ENCODE measurements around the gene PLCZ1.

DNA sequence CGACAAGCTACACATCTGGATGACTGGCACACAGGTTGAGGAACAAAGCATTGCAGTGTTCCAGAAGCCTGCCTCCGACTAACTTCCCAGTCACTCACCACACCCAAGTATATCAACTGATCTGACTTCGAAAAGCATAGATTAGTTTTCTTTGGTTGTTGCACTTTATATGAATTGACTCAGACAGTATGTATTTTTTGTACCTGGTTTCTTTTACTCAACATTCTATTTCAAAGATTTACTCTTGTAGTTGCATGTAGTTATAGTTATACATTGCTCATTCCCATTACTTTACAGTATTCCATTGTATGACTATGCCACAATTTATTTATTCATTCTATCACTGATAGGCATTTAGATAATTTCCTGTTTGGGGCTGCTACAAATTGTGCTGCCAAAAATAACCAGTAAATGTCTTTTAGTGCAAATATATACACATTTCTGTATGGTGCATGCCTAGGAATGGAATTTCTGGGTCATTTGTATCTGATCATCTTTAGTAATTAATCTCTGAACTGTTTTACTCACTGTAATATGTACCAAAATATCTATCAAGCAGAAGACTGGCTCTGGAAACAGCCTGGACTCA is 17.8 kb downstream of the PLCZ1 start:
- TF ChIP-seq, protein P1, sequence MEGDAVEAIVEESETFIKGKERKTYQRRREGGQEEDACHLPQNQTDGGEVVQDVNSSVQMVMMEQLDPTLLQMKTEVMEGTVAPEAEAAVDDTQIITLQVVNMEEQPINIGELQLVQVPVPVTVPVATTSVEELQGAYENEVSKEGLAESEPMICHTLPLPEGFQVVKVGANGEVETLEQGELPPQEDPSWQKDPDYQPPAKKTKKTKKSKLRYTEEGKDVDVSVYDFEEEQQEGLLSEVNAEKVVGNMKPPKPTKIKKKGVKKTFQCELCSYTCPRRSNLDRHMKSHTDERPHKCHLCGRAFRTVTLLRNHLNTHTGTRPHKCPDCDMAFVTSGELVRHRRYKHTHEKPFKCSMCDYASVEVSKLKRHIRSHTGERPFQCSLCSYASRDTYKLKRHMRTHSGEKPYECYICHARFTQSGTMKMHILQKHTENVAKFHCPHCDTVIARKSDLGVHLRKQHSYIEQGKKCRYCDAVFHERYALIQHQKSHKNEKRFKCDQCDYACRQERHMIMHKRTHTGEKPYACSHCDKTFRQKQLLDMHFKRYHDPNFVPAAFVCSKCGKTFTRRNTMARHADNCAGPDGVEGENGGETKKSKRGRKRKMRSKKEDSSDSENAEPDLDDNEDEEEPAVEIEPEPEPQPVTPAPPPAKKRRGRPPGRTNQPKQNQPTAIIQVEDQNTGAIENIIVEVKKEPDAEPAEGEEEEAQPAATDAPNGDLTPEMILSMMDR (IDR thresholded peaks at IDR 0.05) = no peak
- TF ChIP-seq POLR2AphosphoS5 (IDR thresholded peaks at IDR 0.05) = no peak
- no peak for TF ChIP-seq EP300 (IDR thresholded peaks at IDR 0.05)
- TF ChIP-seq POLR2A (IDR thresholded peaks at IDR 0.05) = no peak
